Mononuclear cell (primary cell): ENCODE results near the gene LPP. TPM values are rescaled to one million over a fixed set of nuclear protein-coding genes. Genes with fewer than 3 reads are reported as not detected.

ENCODE experiments used
- H3K27me3 ChIP-seq: 2 replicates; pipeline ENCODE4 v1.6.0; 2011; ENCODE audit warnings: low read length, control low read depth; ENCODE audit not compliant: insufficient read depth
- H3K4me1 ChIP-seq: 2 replicates; pipeline ENCODE4 v1.5.1; 2011; ENCODE audit warnings: mild to moderate bottlenecking, low read length, control low read depth; ENCODE audit not compliant: insufficient read depth
- H3K4me3 ChIP-seq: 2 replicates; pipeline ENCODE4 v1.5.1; 2011; ENCODE audit warnings: mild to moderate bottlenecking, low read length, moderate library complexity
- H3K9me3 ChIP-seq: 2 replicates; pipeline ENCODE4 v1.5.1; 2011; ENCODE audit warnings: low read depth, mild to moderate bottlenecking, control low read depth, low read length
- total RNA-seq: library from RNA; depleted of rRNA; stranded (reverse); fragments of >200 nt; gene quantifications from one replicate; pipeline ENCODE4 v1.2.3, GENCODE V29; 2012

The LPP gene
- total RNA-seq, 1 donor, result 32.5 TPM

- no peak overlapping the region for H3K4me3 ChIP-seq
- H3K9me3 ChIP-seq, result no peaks in the 10 kb centered on the region
- H3K4me1 ChIP-seq, result no peaks in the 10 kb centered on the region
- no peaks in the 10 kb centered on the region for H3K27me3 ChIP-seq
Observed at GRCh38 chr3:188496390-188496789, 342.4 kb downstream of the LPP start.

GRCh38 chr3:188497021-188497420 lies 343.1 kb downstream of the LPP start:
- Histone ChIP-seq H3K4me1 (no peaks in the 10 kb centered on the region), H3K27me3 (no peaks in the 10 kb centered on the region), H3K4me3 (no peak overlapping the region), H3K9me3 (no peaks in the 10 kb centered on the region)

GRCh38 chr3:188503647-188504046 lies 349.7 kb downstream of the LPP start:
- peaks cover 21% of the 10 kb centered on the region for H3K9me3 ChIP-seq
- no peak overlapping the region for H3K4me3 ChIP-seq
- peaks cover 29% of the 10 kb centered on the region for H3K4me1 ChIP-seq
- H3K27me3 ChIP-seq, result no peaks in the 10 kb centered on the region

GRCh38 chr3:188505151-188505550 lies 351.2 kb downstream of the LPP start:
- H3K4me3 ChIP-seq, result no peak overlapping the region
- H3K27me3 ChIP-seq, result no peaks in the 10 kb centered on the region
- peaks cover 21% of the 10 kb centered on the region for H3K9me3 ChIP-seq
- H3K4me1 ChIP-seq, result peaks cover 29% of the 10 kb centered on the region

GRCh38 chr3:188505911-188506310 lies 352.0 kb downstream of the LPP start:
- peaks cover 21% of the 10 kb centered on the region for H3K9me3 ChIP-seq
- no peak overlapping the region for H3K4me3 ChIP-seq
- peaks cover 29% of the 10 kb centered on the region for H3K4me1 ChIP-seq
- no peaks in the 10 kb centered on the region for H3K27me3 ChIP-seq

- H3K9me3 ChIP-seq, result peaks cover 21% of the 10 kb centered on the region
Observed at GRCh38 chr3:188506446-188506845, 352.5 kb downstream of the LPP start.

GRCh38 chr3:188507244-188507720 lies 353.3 kb downstream of the LPP start:
- peaks cover 29% of the 10 kb centered on the region for H3K4me1 ChIP-seq
- H3K27me3 ChIP-seq, result no peaks in the 10 kb centered on the region
- peaks cover 21% of the 10 kb centered on the region for H3K9me3 ChIP-seq
- no peak overlapping the region for H3K4me3 ChIP-seq

More at GRCh38 chr3:188506446-188506845, 352.5 kb downstream of the LPP start:
- H3K27me3 ChIP-seq, result no peaks in the 10 kb centered on the region
- H3K4me1 ChIP-seq, result peaks cover 29% of the 10 kb centered on the region
- H3K4me3 ChIP-seq, result no peak overlapping the region

- Histone ChIP-seq H3K27me3 (no peaks in the 10 kb centered on the region), H3K4me1 (peaks cover 29% of the 10 kb centered on the region), H3K4me3 (no peak overlapping the region), H3K9me3 (peaks cover 18% of the 10 kb centered on the region)
Observed at GRCh38 chr3:188508454-188508853, 354.5 kb downstream of the LPP start.

GRCh38 chr3:188509316-188509715 lies 355.4 kb downstream of the LPP start:
- no peak overlapping the region for H3K4me3 ChIP-seq
- peaks cover 29% of the 10 kb centered on the region for H3K4me1 ChIP-seq
- no peaks in the 10 kb centered on the region for H3K27me3 ChIP-seq
- H3K9me3 ChIP-seq, result peaks cover 9% of the 10 kb centered on the region

GRCh38 chr3:188510366-188510765 lies 356.4 kb downstream of the LPP start:
- peaks cover 23% of the 10 kb centered on the region for H3K4me1 ChIP-seq
- H3K9me3 ChIP-seq, result no peaks in the 10 kb centered on the region

GRCh38 chr3:188513662-188514328 lies 359.8 kb downstream of the LPP start:
- H3K4me3 ChIP-seq, result no peak overlapping the region
- no peaks in the 10 kb centered on the region for H3K9me3 ChIP-seq
- H3K27me3 ChIP-seq, result no peaks in the 10 kb centered on the region
- H3K4me1 ChIP-seq, result no peaks in the 10 kb centered on the region

More at GRCh38 chr3:188510366-188510765, 356.4 kb downstream of the LPP start:
- Histone ChIP-seq H3K27me3 (no peaks in the 10 kb centered on the region), H3K4me3 (no peak overlapping the region)

- Histone ChIP-seq H3K27me3 (no peaks in the 10 kb centered on the region), H3K4me3 (no peak overlapping the region), H3K9me3 (no peaks in the 10 kb centered on the region), H3K4me1 (no peaks in the 10 kb centered on the region)
Observed at GRCh38 chr3:188516515-188516914, 362.6 kb downstream of the LPP start.

GRCh38 chr3:188518416-188518815 lies 364.5 kb downstream of the LPP start:
- Histone ChIP-seq H3K4me3 (no peak overlapping the region), H3K9me3 (no peaks in the 10 kb centered on the region), H3K27me3 (no peaks in the 10 kb centered on the region), H3K4me1 (no peaks in the 10 kb centered on the region)

GRCh38 chr3:188518835-188519452 lies 365.0 kb downstream of the LPP start:
- Histone ChIP-seq H3K4me3 (no peak overlapping the region), H3K27me3 (no peaks in the 10 kb centered on the region), H3K9me3 (no peaks in the 10 kb centered on the region), H3K4me1 (no peaks in the 10 kb centered on the region)

GRCh38 chr3:188520466-188520865 lies 366.5 kb downstream of the LPP start:
- H3K27me3 ChIP-seq, result no peaks in the 10 kb centered on the region
- H3K9me3 ChIP-seq, result no peaks in the 10 kb centered on the region
- H3K4me3 ChIP-seq, result no peak overlapping the region
- no peaks in the 10 kb centered on the region for H3K4me1 ChIP-seq

GRCh38 chr3:188522115-188522514 lies 368.2 kb downstream of the LPP start:
- Histone ChIP-seq H3K27me3 (no peaks in the 10 kb centered on the region), H3K4me1 (peaks cover 5% of the 10 kb centered on the region), H3K9me3 (no peaks in the 10 kb centered on the region), H3K4me3 (no peak overlapping the region)
